GM19099 (cell line): ENCODE data around the gene ARID3B.

Experiments
- POLR2A ChIP-seq: IDR thresholded peaks from 3 replicates; pipeline ENCODE4 v1.6.1; 2011; ENCODE audit warnings: low read depth; ENCODE audit not compliant: insufficient read length; ENCODE audit errors: extremely low read depth

Gene ARID3B

GRCh38 chr15:74540761-74541493 is at the start of gene ARID3B:
Gene ARID3B (plus strand): TSS chr15:74541220. CDS start chr15:74543937, 2,717 bp downstream.
- peak; percentile 95 for TF ChIP-seq POLR2A

GRCh38 chr15:74496648-74497047 is 44.4 kb upstream of the ARID3B start:
- TF ChIP-seq POLR2A, result no peak

GRCh38 chr15:74497584-74497983 is 43.4 kb upstream of the ARID3B start:
- TF ChIP-seq POLR2A, result no peak

- TF ChIP-seq POLR2A, result no peak
Observed at GRCh38 chr15:74499366-74499765, 41.7 kb upstream of the ARID3B start.

GRCh38 chr15:74500401-74500800 is 40.6 kb upstream of the ARID3B start:
- no peak for TF ChIP-seq POLR2A

- TF ChIP-seq POLR2A, result no peak
Observed at GRCh38 chr15:74502301-74502700, 38.7 kb upstream of the ARID3B start.

GRCh38 chr15:74504418-74504817 is 36.6 kb upstream of the ARID3B start:
- no peak for TF ChIP-seq POLR2A

- TF ChIP-seq POLR2A, result no peak
Observed at GRCh38 chr15:74504836-74505235, 36.2 kb upstream of the ARID3B start.

GRCh38 chr15:74505837-74506514 is 35.0 kb upstream of the ARID3B start:
- TF ChIP-seq POLR2A, result no peak

- TF ChIP-seq POLR2A, result no peak
Observed at GRCh38 chr15:74506515-74506840, 34.5 kb upstream of the ARID3B start.

GRCh38 chr15:74511583-74511982 is 29.4 kb upstream of the ARID3B start:
- no peak for TF ChIP-seq POLR2A

- no peak for TF ChIP-seq POLR2A
Observed at GRCh38 chr15:74517096-74517495, 23.9 kb upstream of the ARID3B start.

- no peak for TF ChIP-seq POLR2A
Observed at GRCh38 chr15:74519311-74519710, 21.7 kb upstream of the ARID3B start.

GRCh38 chr15:74520407-74520806 is 20.6 kb upstream of the ARID3B start:
- no peak for TF ChIP-seq POLR2A

GRCh38 chr15:74523982-74524381 is 17.0 kb upstream of the ARID3B start:
- TF ChIP-seq POLR2A, result no peak

- no peak for TF ChIP-seq POLR2A
Observed at GRCh38 chr15:74525309-74525708, 15.7 kb upstream of the ARID3B start.
